GM19468 (cell line): ENCODE data around the gene TAS1R2.
"Not testable (repeated sequence)": the region's sequence is repeated elsewhere in the genome, so short reads cannot be mapped to it uniquely, and the experiment has no call there.

Source experiments
- ATAC-seq: cut with Tn5 transposase; IDR thresholded peaks from one replicate; pipeline ENCODE4 v1.9.1; 2021; ENCODE audit warnings: mild to moderate bottlenecking, moderate library complexity, moderate number of reproducible peaks; ENCODE audit not compliant: unreplicated experiment; ENCODE audit errors: extremely low read depth

Gene TAS1R2

DNA sequence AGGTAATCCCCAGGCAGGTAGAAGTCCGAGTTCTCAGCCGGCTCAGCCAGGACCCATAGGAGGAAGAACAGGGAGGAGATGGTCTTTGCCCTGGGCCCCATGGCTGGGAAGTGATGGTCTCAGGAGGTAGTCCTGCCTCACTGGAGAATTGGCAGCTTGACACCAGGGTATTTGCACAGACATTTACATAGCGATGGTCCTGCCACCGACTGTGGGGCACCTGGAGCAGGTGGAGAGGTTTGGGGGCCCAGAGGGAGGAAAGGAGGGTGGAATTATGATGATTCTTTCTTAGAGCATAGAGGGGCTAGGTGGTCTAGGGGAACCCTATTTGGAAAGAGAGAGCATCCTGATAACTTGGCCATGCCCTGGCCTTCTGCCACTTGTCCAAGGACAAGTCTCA is at the start of gene TAS1R2:
TAS1R2 (minus strand) TSS at position 101 of the 400 bp plus-strand sequence; CDS start at position 101, 0 bp downstream.
- ATAC-seq: no peak

- ATAC-seq: peak; percentile 49
These were observed 48.7 kb upstream of the TAS1R2 start for GRCh38 chr1:18907917-18908845.

GRCh38 chr1:18907021-18907916 is 47.8 kb upstream of the TAS1R2 start:
- ATAC-seq: no peak

GRCh38 chr1:18903291-18903756 is 43.9 kb upstream of the TAS1R2 start:
- no peak for ATAC-seq

DNA sequence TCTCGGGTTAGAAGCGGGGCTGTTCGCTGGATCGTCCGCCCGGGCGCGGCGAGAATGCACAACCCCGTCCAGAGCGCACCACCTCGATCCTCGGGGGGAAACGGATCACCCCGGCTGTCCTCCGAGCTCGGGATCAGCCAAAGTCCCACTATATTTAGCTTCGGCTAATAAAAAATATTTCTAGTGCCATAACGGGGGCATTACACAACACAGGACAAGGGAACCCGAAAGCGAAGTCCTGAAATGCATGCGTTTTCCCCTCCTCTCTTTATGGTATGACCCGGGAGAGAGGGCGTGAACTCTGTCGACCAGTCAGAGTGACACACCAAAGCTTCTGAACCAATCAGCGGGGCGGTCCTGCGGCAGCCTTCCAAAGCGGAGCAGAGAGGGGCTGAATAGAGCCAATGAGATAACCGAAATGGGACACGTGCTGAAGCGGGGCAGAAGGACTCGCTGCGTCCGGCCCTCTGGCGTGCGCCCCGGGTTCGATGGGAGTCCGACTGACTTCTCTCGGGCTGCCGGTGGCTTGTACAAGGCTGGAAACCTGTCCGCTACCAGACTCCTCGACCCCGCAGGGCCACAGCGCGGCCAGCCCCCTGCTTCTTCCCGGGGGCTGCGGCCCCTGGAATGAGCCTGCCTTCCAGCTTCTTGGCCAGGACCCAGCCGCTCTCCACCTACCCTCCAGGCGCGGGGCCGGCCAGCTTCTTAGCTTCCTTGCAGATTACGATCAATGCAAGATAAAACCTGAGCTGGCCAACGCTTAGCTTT is 43.2 kb upstream of the TAS1R2 start, which contains the start of gene ALDH4A1:
ALDH4A1 (minus strand) TSS at position 33 of the 768 bp plus-strand sequence; CDS start at position 1, 32 bp downstream.
- ATAC-seq: peak; percentile 89

DNA sequence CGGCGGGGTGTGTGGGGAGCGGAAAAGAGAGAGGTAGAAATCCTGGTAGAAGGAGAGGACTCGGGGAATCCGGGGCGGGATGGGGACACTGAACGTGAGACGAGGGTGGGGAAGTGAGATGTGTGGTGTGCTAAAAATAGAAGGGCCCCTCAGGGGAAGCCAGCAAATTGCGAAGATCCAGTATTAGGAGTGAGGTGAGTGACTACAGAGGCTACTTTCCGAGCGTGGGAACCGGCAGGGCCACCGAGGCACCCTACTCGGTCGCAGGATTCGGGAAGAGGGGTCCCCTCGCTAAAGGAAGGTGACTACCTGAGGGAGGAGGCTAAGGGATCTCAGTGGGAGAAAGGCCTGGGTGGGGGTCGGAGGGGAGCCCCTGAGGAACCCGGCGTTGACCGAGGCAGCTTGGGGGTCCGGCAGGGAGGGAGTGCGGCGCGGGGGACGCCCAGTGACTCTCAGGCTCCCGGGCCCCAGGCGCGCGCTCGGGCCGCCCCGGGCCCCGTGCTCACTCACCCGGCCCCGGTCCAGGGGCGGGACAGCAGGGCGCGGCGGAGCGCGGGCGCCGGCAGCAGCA is 42.6 kb upstream of the TAS1R2 start:
- no peak for ATAC-seq

DNA sequence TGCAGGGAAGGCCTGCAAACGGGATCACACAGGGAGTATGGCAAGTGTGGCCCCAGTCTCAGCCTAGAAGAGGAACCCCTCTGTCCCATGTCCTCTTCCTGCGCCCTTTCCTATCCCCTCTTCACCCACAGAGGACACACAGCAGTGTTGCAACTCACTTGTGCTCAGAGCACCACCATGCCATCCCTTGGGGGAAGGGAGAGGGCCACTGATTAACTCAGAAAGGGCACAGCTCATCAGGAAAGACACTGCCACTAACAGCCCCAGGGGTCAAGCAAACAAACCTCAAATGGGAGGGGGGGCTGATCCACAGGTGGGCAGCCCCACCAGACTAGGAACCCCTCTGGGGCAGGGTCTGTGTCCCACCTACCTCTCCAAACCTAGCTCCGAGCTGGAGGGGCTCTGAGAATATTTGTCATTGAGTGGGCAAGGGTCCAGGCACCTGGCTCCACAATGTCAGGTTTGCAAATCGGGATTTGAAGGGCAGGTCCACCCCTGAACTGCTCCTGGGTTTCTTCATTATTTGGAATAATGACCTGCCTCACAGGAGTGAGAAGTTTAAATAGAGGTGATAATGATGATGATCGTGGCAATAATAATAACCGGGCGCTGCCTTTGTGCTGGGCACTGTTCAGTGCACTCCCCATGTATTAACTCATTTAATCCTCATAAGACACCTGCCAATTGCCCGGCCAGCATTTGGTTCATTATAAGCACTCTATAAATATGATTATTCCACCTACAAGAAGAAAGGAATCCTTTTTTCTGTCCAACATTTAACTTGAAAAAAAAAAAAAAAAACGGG is 41.9 kb upstream of the TAS1R2 start:
- ATAC-seq: no peak

DNA sequence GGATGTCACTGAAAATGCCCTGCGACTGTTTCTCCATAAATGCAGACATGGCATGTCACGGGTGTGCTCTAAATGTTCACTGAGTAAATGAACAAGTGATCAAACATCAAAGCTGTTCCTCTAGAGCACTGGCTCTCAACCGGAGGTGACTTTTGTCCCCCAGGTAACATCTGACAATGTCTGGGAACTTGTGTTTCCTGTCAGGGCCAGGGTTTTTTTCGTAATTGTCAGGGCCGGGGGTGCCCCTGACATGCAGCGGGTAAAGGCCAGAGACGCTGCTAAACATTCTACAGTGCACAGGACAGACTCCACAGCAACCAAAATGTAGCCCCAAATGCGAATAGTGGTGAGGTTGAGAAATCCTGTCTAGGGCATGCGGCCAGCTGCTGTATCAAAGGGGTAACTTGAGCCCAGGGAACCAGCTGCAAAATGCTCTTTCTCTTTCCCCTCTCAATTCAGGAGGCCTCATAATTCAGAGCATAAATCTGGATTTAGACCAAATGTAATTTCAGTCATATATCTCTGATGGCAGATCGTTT is 40.9 kb upstream of the TAS1R2 start:
- ATAC-seq: no peak

- ATAC-seq: no peak
These were observed 40.0 kb upstream of the TAS1R2 start for GRCh38 chr1:18899363-18900049.

DNA sequence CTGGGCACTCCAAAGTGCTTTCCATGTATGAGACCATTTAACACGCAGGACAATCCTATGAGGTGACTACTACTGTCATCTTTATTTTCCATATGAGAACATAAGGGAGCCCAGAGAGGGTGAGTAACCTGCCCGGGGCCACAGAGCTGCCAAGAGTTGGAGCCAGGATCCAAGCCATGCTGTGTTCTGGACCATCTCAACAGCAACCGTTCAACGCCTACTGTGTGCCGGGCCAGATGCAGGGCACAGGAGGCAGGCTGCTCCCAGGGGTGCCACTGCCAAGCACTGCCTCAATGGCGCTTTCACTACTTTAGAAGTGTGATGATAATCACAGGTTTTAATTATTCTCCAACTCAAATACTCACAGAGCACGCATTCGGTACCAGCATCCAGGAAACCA is 39.1 kb upstream of the TAS1R2 start:
- no peak for ATAC-seq

GRCh38 chr1:18895317-18895716 is 35.9 kb upstream of the TAS1R2 start:
- ATAC-seq: no peak

GRCh38 chr1:18893120-18893519 is 33.7 kb upstream of the TAS1R2 start:
- no peak for ATAC-seq

DNA sequence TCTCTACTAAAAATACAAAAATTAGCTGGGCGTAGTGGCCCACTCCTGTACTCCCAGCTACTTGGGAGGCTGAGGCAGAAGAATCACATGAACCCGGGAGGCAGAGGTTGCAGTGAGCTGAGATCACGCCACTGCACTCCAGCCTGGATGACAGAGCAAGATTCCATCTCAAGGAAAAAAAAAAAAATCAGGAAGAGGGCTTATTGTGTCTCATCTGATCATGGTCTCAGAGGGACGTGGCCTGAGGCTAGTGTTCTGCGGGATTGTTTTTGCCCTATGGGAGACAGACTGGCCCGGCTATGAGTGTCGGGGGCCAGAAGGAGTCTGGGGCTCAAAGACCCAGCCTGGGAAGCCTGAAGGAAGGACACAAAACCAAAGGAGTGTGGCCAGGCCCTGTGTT is 32.4 kb upstream of the TAS1R2 start:
- not testable (repeated sequence) for ATAC-seq

- ATAC-seq: no peak
These were observed 31.9 kb upstream of the TAS1R2 start for GRCh38 chr1:18891426-18891780.

DNA sequence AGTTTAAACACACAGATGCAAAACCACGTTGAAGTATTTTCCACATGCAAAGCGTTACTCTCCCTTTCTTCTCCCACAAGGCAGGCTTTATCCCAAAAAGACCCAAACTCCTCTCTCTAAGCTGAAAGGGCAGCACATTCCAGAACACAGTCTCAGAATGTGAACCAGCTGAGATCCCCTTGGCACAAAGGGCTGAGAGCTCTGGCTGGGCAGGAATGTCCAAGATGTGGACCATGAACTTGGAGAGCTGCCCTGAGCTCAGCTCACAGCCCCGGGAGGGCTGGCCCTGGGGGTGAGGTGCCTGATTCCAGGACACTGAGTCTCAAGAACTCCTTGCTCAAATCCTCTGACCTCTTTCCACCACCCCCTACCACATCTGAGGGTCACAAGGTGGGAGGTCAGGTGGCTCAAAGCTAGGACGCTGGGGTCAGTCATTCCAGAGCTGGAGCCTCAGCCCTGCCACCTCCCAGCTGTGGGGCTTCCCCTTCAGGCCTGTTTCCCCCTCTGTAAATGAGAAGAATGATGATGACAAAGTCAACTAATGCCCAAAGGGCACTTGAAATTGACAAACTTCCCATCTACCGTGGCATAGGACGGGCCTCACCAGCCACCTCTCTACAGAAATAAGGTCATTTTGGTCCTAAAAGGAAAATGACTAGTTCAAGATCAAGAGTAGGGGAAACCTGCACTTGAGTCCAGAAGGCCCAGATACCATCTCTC is 31.4 kb upstream of the TAS1R2 start:
- no peak for ATAC-seq

GRCh38 chr1:18886003-18886335 is 26.5 kb upstream of the TAS1R2 start:
- ATAC-seq: no peak

- no peak for ATAC-seq
These were observed 26.0 kb upstream of the TAS1R2 start for GRCh38 chr1:18885311-18886002.
